ENCODE data around the gene RUSC2. TPM values are rescaled to one million over a fixed set of nuclear protein-coding genes. Genes with fewer than 3 reads are reported as not detected.

Gene RUSC2
- total and polyA plus RNA-seq, 2 of the 4 experiments (the other 2 are of a cell fraction) = 17.4 to 35.4 TPM

- CTCF ChIA-PET = no interaction called here
- Histone ChIP-seq H3K9me3 (ENCODE audit: control insufficient read depth, insufficient read depth, low read length) (no peaks in the 10 kb centered on the region), H2BK20ac (ENCODE audit: low read depth, low read length) (no peak overlapping the region), H4K91ac (ENCODE audit: insufficient read depth, low read depth, low read length) (peak overlapping the region; percentile 10; the same call in 1 of the 2 replicates), H2BK5ac (ENCODE audit: low read depth, low read length, poor library complexity, severe bottlenecking) (no peak overlapping the region), H4K8ac (ENCODE audit: low read depth in 2 of 2, low read length in 2 of 2) (no peak overlapping the region), H4K5ac (ENCODE audit: low read depth, low read length) (0 out of 2 replicates have a peak overlapping the region, but pooled peaks have one; percentile 12), H2AK9ac (replicated peaks; ENCODE audit: low read depth, low read length, poor library complexity) (no peak overlapping the region), H3K36me3 (ENCODE audit: control insufficient read depth, insufficient read depth, low read length) (peaks cover 1% of the 10 kb centered on the region; the same call in 1 of the 2 replicates), H3K79me1 (ENCODE audit: low read depth in 1 of 2, low read length in 2 of 2) (peaks cover 26 to 76% of the 10 kb centered on the region in 2 experiments), H2AFZ (replicated peaks; ENCODE audit: low read length, poor library complexity) (no peak overlapping the region), H2BK15ac (ENCODE audit: low read depth, low read length) (no peak overlapping the region), H3K56ac (ENCODE audit: extremely low read depth, insufficient read depth, low read length) (no peak overlapping the region), H3K27ac (ENCODE audit: insufficient read depth, low read length) (no peak overlapping the region), H2AK5ac (ENCODE audit: low read depth, low read length) (no peak overlapping the region), H3K4me2 (ENCODE audit: low read depth, low read length) (no peak overlapping the region), H3K27me3 (ENCODE audit: control insufficient read depth, insufficient read depth, low read length) (no peaks in the 10 kb centered on the region), H4K20me1 (ENCODE audit: insufficient read depth, low read length) (peaks cover 12% of the 10 kb centered on the region; the same call in 1 of the 2 replicates), H3K9me1 (ENCODE audit: insufficient read depth, low read length) (peaks cover 11% of the 10 kb centered on the region), H3K4me3 (ENCODE audit: insufficient read depth, low read depth, low read length) (no peak overlapping the region), H2BK120ac (ENCODE audit: low read depth, low read length) (no peak overlapping the region), H3K9ac (ENCODE audit: low read depth, low read length) (no peak overlapping the region), H3K14ac (replicated peaks; ENCODE audit: low read depth, low read length) (peak overlapping the region; percentile 20; the same call in 1 of the 2 replicates), H3K4me1 (ENCODE audit: control insufficient read depth, insufficient read depth, low read length) (peaks cover 24% of the 10 kb centered on the region), H3K23ac (ENCODE audit: low read depth, low read length) (peak overlapping the region; percentile 8; the same call in 1 of the 2 replicates), H3K4ac (ENCODE audit: low read depth, low read length) (no peak overlapping the region), H3K18ac (ENCODE audit: low read depth, low read length) (no peak overlapping the region)
- dilution Hi-C loops (cut with HindIII; ENCODE audit: low sequenced_read_pairs, unreplicated experiment) = no loop called here
- BruUV-seq (replicated peaks) = no TSS peak
- DNase-seq (no peak), ATAC-seq (ENCODE audit: low read depth) (no peak)
- 80% methylated on average over 1 of the region's 3 CpGs; no CpG with 5 or more reads in 1 of the 2 experiments for WGBS, 2 experiments (ENCODE audit: extremely low coverage in 2 of 2, insufficient read length in 1 of 2)
- POLR2A ChIA-PET (ENCODE audit: unreplicated experiment) = interaction anchor here (0.6 kb wide), 1 partner anchor 9 kb away, joined by 3 read pairs; no protein-coding TSS in a partner anchor
- intact Hi-C loops (cut with micrococcal nuclease) = no loop called here
- in situ Hi-C loops (cut with MboI; ENCODE audit: low sequenced_read_pairs) = no loop called here
- TF ChIP-seq MAZ (IDR thresholded peaks at IDR 0.05; ENCODE audit: borderline replicate concordance, low read depth, low read length) = no peak
- TF ChIP-seq FOS (IDR thresholded peaks at IDR 0.05; ENCODE audit: low read depth, low read length) = no peak
- TF ChIP-seq POLR2A (IDR thresholded peaks at IDR 0.05; ENCODE audit: low read depth, low read length) = no peak
- no peak for TF ChIP-seq RAD21 (IDR thresholded peaks at IDR 0.05; ENCODE audit: low read length)
- TF ChIP-seq RCOR1 (IDR thresholded peaks at IDR 0.05; ENCODE audit: insufficient replicate concordance, low read length) = no peak
- TF ChIP-seq NFE2L2 (IDR thresholded peaks at IDR 0.05; ENCODE audit: low read depth, low read length) = no peak
- no peak for TF ChIP-seq CEBPB (IDR thresholded peaks at IDR 0.05; ENCODE audit: low read depth, low read length)
- TF ChIP-seq MXI1 (IDR thresholded peaks at IDR 0.05; ENCODE audit: borderline replicate concordance, low read depth, low read length) = no peak
- TF ChIP-seq RFX5 (IDR thresholded peaks at IDR 0.05; ENCODE audit: low read depth, low read length) = no peak
- TF ChIP-seq CTCF (conservative IDR thresholded peaks at IDR 0.05; ENCODE audit: low read depth, low read length) = no peak
- no peak for TF ChIP-seq MAFK (IDR thresholded peaks at IDR 0.05; ENCODE audit: low read depth, low read length)
- no peak for TF ChIP-seq USF2 (IDR thresholded peaks at IDR 0.05; ENCODE audit: low read depth, low read length)
- no peak for TF ChIP-seq BHLHE40 (IDR thresholded peaks at IDR 0.05; ENCODE audit: low read depth, low read length)
- no peak for TF ChIP-seq ELK1 (IDR thresholded peaks at IDR 0.05; ENCODE audit: borderline replicate concordance, low read depth, low read length)
- no peak for TF ChIP-seq CHD1 (IDR thresholded peaks at IDR 0.05; ENCODE audit: low read depth, low read length)
Measured at GRCh38 chr9:35529161-35529823, 39.4 kb downstream of the RUSC2 start.

Data from IMR-90 (cell line).